ENCODE data around the gene BICC1. TPM values are rescaled to one million over a fixed set of nuclear protein-coding genes. Genes with fewer than 3 reads are reported as not detected.

BICC1 gene
- total RNA-seq, 1 experiment from 2014 or later, result 12.2 TPM

GRCh38 chr10:58742141-58742540, 229.5 kb downstream of the BICC1 start:
- DNase-seq (ENCODE audit: low read depth), result no peak

- DNase-seq (ENCODE audit: low read depth), result peak; percentile 20
These were observed 230.9 kb downstream of the BICC1 start for GRCh38 chr10:58743466-58744115.

- DNase-seq (ENCODE audit: low read depth), result no peak
These were observed 234.0 kb downstream of the BICC1 start for GRCh38 chr10:58746474-58747185.

- no peak for DNase-seq (ENCODE audit: low read depth)
These were observed 235.0 kb downstream of the BICC1 start for GRCh38 chr10:58747687-58748086.

- no peak for DNase-seq (ENCODE audit: low read depth)
These were observed 240.0 kb downstream of the BICC1 start for GRCh38 chr10:58752665-58753064.

GRCh38 chr10:58753425-58753824, 240.8 kb downstream of the BICC1 start:
- DNase-seq (ENCODE audit: low read depth), result no peak

- no peak for DNase-seq (ENCODE audit: low read depth)
These were observed 242.0 kb downstream of the BICC1 start for GRCh38 chr10:58754469-58755339.

- DNase-seq (ENCODE audit: low read depth), result no peak
These were observed 242.6 kb downstream of the BICC1 start for GRCh38 chr10:58755340-58755610.

- DNase-seq (ENCODE audit: low read depth), result peak; percentile 40
These were observed 243.0 kb downstream of the BICC1 start for GRCh38 chr10:58755677-58756076.

GRCh38 chr10:58756130-58756719, 243.6 kb downstream of the BICC1 start:
- peak; percentile 11 for DNase-seq (ENCODE audit: low read depth)

GRCh38 chr10:58757352-58758065, 244.8 kb downstream of the BICC1 start:
- DNase-seq (ENCODE audit: low read depth), result no peak

GRCh38 chr10:58758321-58758720, 245.6 kb downstream of the BICC1 start:
- no peak for DNase-seq (ENCODE audit: low read depth)

GRCh38 chr10:58764087-58764747, 251.5 kb downstream of the BICC1 start:
- no peak for DNase-seq (ENCODE audit: low read depth)

- DNase-seq (ENCODE audit: low read depth), result no peak
These were observed 253.2 kb downstream of the BICC1 start for GRCh38 chr10:58765910-58766309.

GRCh38 chr10:58767652-58768051, 255.0 kb downstream of the BICC1 start:
- no peak for DNase-seq (ENCODE audit: low read depth)

- DNase-seq (ENCODE audit: low read depth), result no peak
These were observed 259.2 kb downstream of the BICC1 start for GRCh38 chr10:58771863-58772262.

GRCh38 chr10:58772758-58773157, 260.1 kb downstream of the BICC1 start:
- DNase-seq (ENCODE audit: low read depth), result no peak

GRCh38 chr10:58773341-58773740, 260.7 kb downstream of the BICC1 start:
- no peak for DNase-seq (ENCODE audit: low read depth)

GRCh38 chr10:58773944-58774343, 261.3 kb downstream of the BICC1 start:
- no peak for DNase-seq (ENCODE audit: low read depth)

- DNase-seq (ENCODE audit: low read depth), result peak; percentile 50
These were observed 263.4 kb downstream of the BICC1 start for GRCh38 chr10:58775960-58776567.

Measured in Daoy (cell line).